ENCODE measurements around the gene ZSCAN10. TPM values are rescaled to one million over a fixed set of nuclear protein-coding genes. Genes with fewer than 3 reads are reported as not detected.

ZSCAN10 gene
- total and polyA plus RNA-seq, 2 of the 13 experiments (the other 11 are each of a cell fraction or from before 2014, with no cell fraction given) = not detected

DNA sequence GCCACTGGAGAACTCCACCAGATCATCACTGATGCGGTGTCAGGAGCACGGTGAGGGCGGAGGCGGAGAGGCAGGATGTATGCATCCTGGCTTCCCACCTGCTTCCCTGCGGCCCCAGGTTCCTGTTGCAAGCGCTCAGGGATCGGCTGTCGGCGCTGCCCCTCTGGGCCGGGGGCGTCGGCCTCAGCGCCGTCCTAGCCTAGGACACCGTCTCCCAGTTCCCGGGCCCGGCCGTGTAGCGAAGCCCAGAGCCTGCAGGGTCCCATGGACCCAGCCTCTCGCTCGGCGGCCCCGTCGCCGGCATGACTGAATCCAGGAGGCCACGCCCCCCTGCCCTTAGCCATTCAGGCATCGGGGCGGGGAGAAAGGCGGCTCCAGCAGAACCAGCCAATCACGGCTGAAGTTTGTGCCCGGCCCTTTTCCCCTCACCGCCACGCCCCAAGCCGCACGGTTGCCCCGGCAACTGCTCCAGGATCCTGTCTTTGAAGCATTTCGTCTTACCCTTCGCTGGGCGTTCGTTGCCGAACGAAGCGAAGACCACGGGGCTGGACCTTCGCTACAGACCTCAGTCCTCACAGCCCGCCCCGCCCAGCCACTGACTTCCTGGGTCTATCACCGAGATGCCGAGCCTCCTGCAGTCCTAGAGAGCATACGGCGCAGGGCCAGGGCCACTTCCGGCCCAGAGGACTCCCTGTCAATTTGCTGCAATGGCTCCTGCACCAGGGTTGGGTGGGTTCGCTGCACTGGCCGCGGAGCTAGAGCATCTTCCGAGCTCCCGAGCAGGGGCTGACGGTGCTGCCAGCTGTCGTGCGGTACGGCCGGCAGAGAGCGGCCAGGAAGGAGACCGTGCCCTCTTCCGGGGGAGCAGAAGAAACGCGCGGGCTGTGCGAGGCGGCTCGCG is 25.1 kb upstream of the ZSCAN10 start (continued):
- no peak for TF ChIP-seq ADNP (CRISPR knock-in tag; IDR thresholded peaks at IDR 0.05)
- TF ChIP-seq ZFYVE20 (CRISPR knock-in tag; IDR thresholded peaks at IDR 0.05; ENCODE audit: borderline replicate concordance, low read depth) = no peak
- TF ChIP-seq ZNF816 (CRISPR knock-in tag; IDR thresholded peaks at IDR 0.05; ENCODE audit: borderline replicate concordance) = no peak
- TF ChIP-seq ZNF891 (CRISPR knock-in tag; IDR thresholded peaks at IDR 0.05) = peak; percentile 89
- TF ChIP-seq ZKSCAN5 (CRISPR knock-in tag; IDR thresholded peaks at IDR 0.05) = no peak
- TF ChIP-seq, protein P1, sequence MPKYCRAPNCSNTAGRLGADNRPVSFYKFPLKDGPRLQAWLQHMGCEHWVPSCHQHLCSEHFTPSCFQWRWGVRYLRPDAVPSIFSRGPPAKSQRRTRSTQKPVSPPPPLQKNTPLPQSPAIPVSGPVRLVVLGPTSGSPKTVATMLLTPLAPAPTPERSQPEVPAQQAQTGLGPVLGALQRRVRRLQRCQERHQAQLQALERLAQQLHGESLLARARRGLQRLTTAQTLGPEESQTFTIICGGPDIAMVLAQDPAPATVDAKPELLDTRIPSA (CRISPR knock-in tag; IDR thresholded peaks at IDR 0.05; ENCODE audit: borderline replicate concordance) = no peak
- TF ChIP-seq, protein P2, sequence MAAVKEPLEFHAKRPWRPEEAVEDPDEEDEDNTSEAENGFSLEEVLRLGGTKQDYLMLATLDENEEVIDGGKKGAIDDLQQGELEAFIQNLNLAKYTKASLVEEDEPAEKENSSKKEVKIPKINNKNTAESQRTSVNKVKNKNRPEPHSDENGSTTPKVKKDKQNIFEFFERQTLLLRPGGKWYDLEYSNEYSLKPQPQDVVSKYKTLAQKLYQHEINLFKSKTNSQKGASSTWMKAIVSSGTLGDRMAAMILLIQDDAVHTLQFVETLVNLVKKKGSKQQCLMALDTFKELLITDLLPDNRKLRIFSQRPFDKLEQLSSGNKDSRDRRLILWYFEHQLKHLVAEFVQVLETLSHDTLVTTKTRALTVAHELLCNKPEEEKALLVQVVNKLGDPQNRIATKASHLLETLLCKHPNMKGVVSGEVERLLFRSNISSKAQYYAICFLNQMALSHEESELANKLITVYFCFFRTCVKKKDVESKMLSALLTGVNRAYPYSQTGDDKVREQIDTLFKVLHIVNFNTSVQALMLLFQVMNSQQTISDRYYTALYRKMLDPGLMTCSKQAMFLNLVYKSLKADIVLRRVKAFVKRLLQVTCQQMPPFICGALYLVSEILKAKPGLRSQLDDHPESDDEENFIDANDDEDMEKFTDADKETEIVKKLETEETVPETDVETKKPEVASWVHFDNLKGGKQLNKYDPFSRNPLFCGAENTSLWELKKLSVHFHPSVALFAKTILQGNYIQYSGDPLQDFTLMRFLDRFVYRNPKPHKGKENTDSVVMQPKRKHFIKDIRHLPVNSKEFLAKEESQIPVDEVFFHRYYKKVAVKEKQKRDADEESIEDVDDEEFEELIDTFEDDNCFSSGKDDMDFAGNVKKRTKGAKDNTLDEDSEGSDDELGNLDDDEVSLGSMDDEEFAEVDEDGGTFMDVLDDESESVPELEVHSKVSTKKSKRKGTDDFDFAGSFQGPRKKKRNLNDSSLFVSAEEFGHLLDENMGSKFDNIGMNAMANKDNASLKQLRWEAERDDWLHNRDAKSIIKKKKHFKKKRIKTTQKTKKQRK (IDR thresholded peaks at IDR 0.05; ENCODE audit: low read length) = no peak
- TF ChIP-seq ZNF607 (CRISPR knock-in tag; IDR thresholded peaks at IDR 0.05; ENCODE audit: borderline replicate concordance) = 0 out of 2 replicates have a peak, but pooled peaks have one; percentile 30
- no peak for TF ChIP-seq SRSF1 (optimal IDR thresholded peaks at IDR 0.05; ENCODE audit: low read depth, low read length)
- TF ChIP-seq, protein P3, sequence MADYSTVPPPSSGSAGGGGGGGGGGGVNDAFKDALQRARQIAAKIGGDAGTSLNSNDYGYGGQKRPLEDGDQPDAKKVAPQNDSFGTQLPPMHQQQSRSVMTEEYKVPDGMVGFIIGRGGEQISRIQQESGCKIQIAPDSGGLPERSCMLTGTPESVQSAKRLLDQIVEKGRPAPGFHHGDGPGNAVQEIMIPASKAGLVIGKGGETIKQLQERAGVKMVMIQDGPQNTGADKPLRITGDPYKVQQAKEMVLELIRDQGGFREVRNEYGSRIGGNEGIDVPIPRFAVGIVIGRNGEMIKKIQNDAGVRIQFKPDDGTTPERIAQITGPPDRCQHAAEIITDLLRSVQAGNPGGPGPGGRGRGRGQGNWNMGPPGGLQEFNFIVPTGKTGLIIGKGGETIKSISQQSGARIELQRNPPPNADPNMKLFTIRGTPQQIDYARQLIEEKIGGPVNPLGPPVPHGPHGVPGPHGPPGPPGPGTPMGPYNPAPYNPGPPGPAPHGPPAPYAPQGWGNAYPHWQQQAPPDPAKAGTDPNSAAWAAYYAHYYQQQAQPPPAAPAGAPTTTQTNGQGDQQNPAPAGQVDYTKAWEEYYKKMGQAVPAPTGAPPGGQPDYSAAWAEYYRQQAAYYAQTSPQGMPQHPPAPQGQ (CRISPR knock-in tag; IDR thresholded peaks at IDR 0.05; ENCODE audit: borderline replicate concordance) = peak; percentile 49; the same call in 1 of the 2 replicates
- TF ChIP-seq ZNF124 (CRISPR knock-in tag; IDR thresholded peaks at IDR 0.05) = no peak; the same call in 1 of the 2 replicates
- TF ChIP-seq CCAR2 (optimal IDR thresholded peaks at IDR 0.05; ENCODE audit: low read depth, low read length) = no peak
- no peak for TF ChIP-seq NR2F2 (IDR thresholded peaks at IDR 0.05; ENCODE audit: borderline replicate concordance, low read depth)
- TF ChIP-seq ZSCAN25 (CRISPR knock-in tag; IDR thresholded peaks at IDR 0.05) = no peak
- TF ChIP-seq ZNF333 (CRISPR knock-in tag; IDR thresholded peaks at IDR 0.05; ENCODE audit: borderline replicate concordance) = 0 out of 2 replicates have a peak, but pooled peaks have one; percentile 43
- TF ChIP-seq TGIF2 (CRISPR knock-in tag; IDR thresholded peaks at IDR 0.05) = no peak; the same call in 1 of the 2 replicates
- TF ChIP-seq HOXA9 (CRISPR knock-in tag; IDR thresholded peaks at IDR 0.05; ENCODE audit: borderline replicate concordance) = peak; percentile 7; the same call in 1 of the 2 replicates
- no peak for TF ChIP-seq SYNCRIP (IDR thresholded peaks at IDR 0.05; ENCODE audit: insufficient read depth, low read depth, low read length)
- peak; percentile 11; the same call in 1 of the 2 replicates for TF ChIP-seq HCFC1 (IDR thresholded peaks at IDR 0.05; ENCODE audit: low read depth, low read length)
- TF ChIP-seq, protein P4, sequence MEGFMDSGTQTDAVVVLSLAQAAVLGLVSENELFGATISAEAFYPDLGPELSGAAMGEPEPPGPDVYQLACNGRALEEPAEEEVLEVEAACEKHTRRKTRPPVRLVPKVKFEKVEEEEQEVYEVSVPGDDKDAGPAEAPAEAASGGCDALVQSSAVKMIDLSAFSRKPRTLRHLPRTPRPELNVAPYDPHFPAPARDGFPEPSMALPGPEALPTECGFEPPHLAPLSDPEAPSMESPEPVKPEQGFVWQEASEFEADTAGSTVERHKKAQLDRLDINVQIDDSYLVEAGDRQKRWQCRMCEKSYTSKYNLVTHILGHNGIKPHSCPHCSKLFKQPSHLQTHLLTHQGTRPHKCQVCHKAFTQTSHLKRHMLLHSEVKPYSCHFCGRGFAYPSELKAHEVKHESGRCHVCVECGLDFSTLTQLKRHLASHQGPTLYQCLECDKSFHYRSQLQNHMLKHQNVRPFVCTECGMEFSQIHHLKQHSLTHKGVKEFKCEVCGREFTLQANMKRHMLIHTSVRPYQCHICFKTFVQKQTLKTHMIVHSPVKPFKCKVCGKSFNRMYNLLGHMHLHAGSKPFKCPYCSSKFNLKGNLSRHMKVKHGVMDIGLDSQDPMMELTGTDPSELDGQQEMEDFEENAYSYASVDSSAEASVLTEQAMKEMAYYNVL (CRISPR knock-in tag; IDR thresholded peaks at IDR 0.05; ENCODE audit: borderline replicate concordance) = 0 out of 2 replicates have a peak, but pooled peaks have one; percentile 24
